HUES6 (cell line): ENCODE measurements around the gene PRMT2.
"Not testable (repeated sequence)": the region's sequence is repeated elsewhere in the genome, so short reads cannot be mapped to it uniquely, and the experiment has no call there.

Experiments
- H3K27ac ChIP-seq: 2 replicates; pipeline ENCODE4 v1.7.0; 2013; ENCODE audit warnings: low read depth, mild to moderate bottlenecking, low read length, inconsistent platforms
- H3K27me3 ChIP-seq: 2 replicates; pipeline ENCODE4 v1.6.1; 2013; ENCODE audit warnings: low read length; ENCODE audit not compliant: control insufficient read depth, insufficient read depth
- H3K36me3 ChIP-seq: 2 replicates; pipeline ENCODE4 v1.6.1; 2013; ENCODE audit warnings: low read length; ENCODE audit not compliant: control insufficient read depth, insufficient read depth
- H3K4me1 ChIP-seq: 2 replicates; pipeline ENCODE4 v1.6.1; 2013; ENCODE audit warnings: low read length; ENCODE audit not compliant: control insufficient read depth, insufficient read depth
- H3K4me3 ChIP-seq: 2 replicates; pipeline ENCODE4 v1.5.1; 2013; ENCODE audit warnings: low read depth, low read length
- H3K9ac ChIP-seq: one replicate; pipeline ENCODE4 v1.6.1; 2013; ENCODE audit warnings: mild to moderate bottlenecking, low read length
- H3K9me3 ChIP-seq: 2 replicates; pipeline ENCODE4 v1.6.1; 2013; ENCODE audit warnings: low read depth, low read length; ENCODE audit not compliant: control insufficient read depth, insufficient read depth

The PRMT2 gene

GRCh38 chr21:46630915-46631314, 4.6 kb upstream of the PRMT2 start:
- peaks cover 26% of the 10 kb centered on the region for H3K4me1 ChIP-seq

GRCh38 chr21:46633566-46633965, 1.9 kb upstream of the PRMT2 start:
- H3K27ac ChIP-seq: no peak overlapping the region
- no peak overlapping the region for H3K9ac ChIP-seq
- H3K4me1 ChIP-seq: peaks cover 31% of the 10 kb centered on the region

More at GRCh38 chr21:46630915-46631314, 4.6 kb upstream of the PRMT2 start:
- peaks cover 10% of the 10 kb centered on the region for H3K9me3 ChIP-seq
- H3K9ac ChIP-seq, H3K36me3 ChIP-seq, H3K27me3 ChIP-seq, H3K27ac ChIP-seq, H3K4me3 ChIP-seq: not testable (repeated sequence)

GRCh38 chr21:46634427-46634826, 1.0 kb upstream of the PRMT2 start:
- H3K4me1 ChIP-seq: peaks cover 31% of the 10 kb centered on the region
- no peak overlapping the region for H3K9ac ChIP-seq
- no peak overlapping the region for H3K27ac ChIP-seq
- H3K36me3 ChIP-seq: peaks cover 15% of the 10 kb centered on the region
- no peaks in the 10 kb centered on the region for H3K9me3 ChIP-seq
- peak overlapping the region; percentile 98 for H3K4me3 ChIP-seq
- no peaks in the 10 kb centered on the region for H3K27me3 ChIP-seq

More at GRCh38 chr21:46633566-46633965, 1.9 kb upstream of the PRMT2 start:
- Histone ChIP-seq H3K36me3 (peaks cover 15% of the 10 kb centered on the region), H3K9me3 (no peaks in the 10 kb centered on the region), H3K4me3 (no peak overlapping the region), H3K27me3 (no peaks in the 10 kb centered on the region)

GRCh38 chr21:46634966-46635323, 529 bp upstream of the PRMT2 start:
- H3K27ac ChIP-seq: peak overlapping the region; percentile 96
- H3K4me1 ChIP-seq: peaks cover 31% of the 10 kb centered on the region
- peak overlapping the region; percentile 62 for H3K9ac ChIP-seq
- peak overlapping the region; percentile 98 for H3K4me3 ChIP-seq
- H3K9me3 ChIP-seq: no peaks in the 10 kb centered on the region
- peaks cover 15% of the 10 kb centered on the region for H3K36me3 ChIP-seq
- no peaks in the 10 kb centered on the region for H3K27me3 ChIP-seq

GRCh38 chr21:46636181-46636512, 673 bp downstream of the PRMT2 start:
- Histone ChIP-seq H3K9ac (peak overlapping the region; percentile 85), H3K9me3 (no peaks in the 10 kb centered on the region), H3K4me1 (peaks cover 31% of the 10 kb centered on the region), H3K36me3 (peaks cover 24% of the 10 kb centered on the region), H3K27ac (no peak overlapping the region), H3K4me3 (peak overlapping the region; percentile 98), H3K27me3 (no peaks in the 10 kb centered on the region)

- Histone ChIP-seq H3K9me3 (no peaks in the 10 kb centered on the region), H3K27me3 (no peaks in the 10 kb centered on the region), H3K4me3 (peak overlapping the region; percentile 98), H3K27ac (no peak overlapping the region), H3K9ac (no peak overlapping the region), H3K36me3 (peaks cover 29% of the 10 kb centered on the region), H3K4me1 (peaks cover 31% of the 10 kb centered on the region)
Observed at GRCh38 chr21:46636550-46637285, 1.2 kb downstream of the PRMT2 start.

- Histone ChIP-seq H3K9ac (no peak overlapping the region), H3K27me3 (no peaks in the 10 kb centered on the region), H3K4me1 (peaks cover 20% of the 10 kb centered on the region), H3K9me3 (no peaks in the 10 kb centered on the region), H3K4me3 (no peak overlapping the region), H3K27ac (no peak overlapping the region), H3K36me3 (peaks cover 29% of the 10 kb centered on the region)
Observed at GRCh38 chr21:46637952-46638746, 2.7 kb downstream of the PRMT2 start.

- H3K4me1 ChIP-seq: peaks cover 8% of the 10 kb centered on the region; the same call in 1 of the 2 replicates
- H3K27me3 ChIP-seq: no peaks in the 10 kb centered on the region
- H3K9ac ChIP-seq: no peak overlapping the region
- no peak overlapping the region for H3K4me3 ChIP-seq
- H3K36me3 ChIP-seq: peaks cover 44% of the 10 kb centered on the region
- no peaks in the 10 kb centered on the region for H3K9me3 ChIP-seq
- no peak overlapping the region for H3K27ac ChIP-seq
Observed at GRCh38 chr21:46639489-46640386, 4.3 kb downstream of the PRMT2 start.

- Histone ChIP-seq H3K9ac (no peak overlapping the region), H3K27ac (no peak overlapping the region), H3K27me3 (no peaks in the 10 kb centered on the region), H3K4me1 (no peaks in the 10 kb centered on the region; the same call in 1 of the 2 replicates), H3K36me3 (peaks cover 61% of the 10 kb centered on the region), H3K9me3 (no peaks in the 10 kb centered on the region), H3K4me3 (no peak overlapping the region)
Observed at GRCh38 chr21:46641656-46642055, 6.2 kb downstream of the PRMT2 start.

- no peaks in the 10 kb centered on the region for H3K27me3 ChIP-seq
- no peaks in the 10 kb centered on the region for H3K9me3 ChIP-seq
- H3K27ac ChIP-seq: no peak overlapping the region
- H3K9ac ChIP-seq: no peak overlapping the region
- H3K36me3 ChIP-seq: peaks cover 64% of the 10 kb centered on the region
- H3K4me1 ChIP-seq: no peaks in the 10 kb centered on the region
- no peak overlapping the region for H3K4me3 ChIP-seq
Observed at GRCh38 chr21:46643379-46644177, 8.1 kb downstream of the PRMT2 start.
